DND-41 (cell line): ENCODE data around the gene RNLS.

ENCODE experiments used
- EZH2 ChIP-seq: IDR thresholded peaks from 3 replicates; pipeline ENCODE4 v1.6.1; 2012; ENCODE audit warnings: borderline replicate concordance, low read depth, mild to moderate bottlenecking, moderate library complexity, low read length, inconsistent platforms; ENCODE audit not compliant: severe bottlenecking
- TF ChIP-seq, protein P1 (sequence below): IDR thresholded peaks from 2 replicates; pipeline ENCODE4 v1.5.1; 2012; ENCODE audit warnings: borderline replicate concordance, low read length, moderate library complexity, mild to moderate bottlenecking; ENCODE audit not compliant: poor library complexity, severe bottlenecking; ENCODE audit errors: extremely low read depth

DNA sequence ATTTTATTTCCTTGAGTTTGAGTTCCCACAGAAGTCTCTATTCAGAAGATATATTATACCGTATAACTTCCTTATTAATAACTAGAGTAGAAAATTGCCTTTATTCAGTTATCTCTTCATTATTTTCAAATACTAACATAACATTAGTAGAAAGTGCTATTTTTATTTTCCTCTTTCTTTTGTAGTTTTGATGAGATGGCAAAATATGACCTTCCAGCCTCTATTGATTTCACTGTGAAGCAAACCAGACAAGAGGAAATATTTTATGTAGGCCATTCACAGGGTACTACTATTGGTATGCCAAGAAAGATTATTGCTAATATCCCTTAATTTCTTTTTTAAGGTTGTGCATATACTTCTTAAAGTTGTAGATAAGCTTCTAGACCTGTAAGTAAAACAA lies 11.4 kb upstream of the RNLS start:
- TF ChIP-seq, protein P1, sequence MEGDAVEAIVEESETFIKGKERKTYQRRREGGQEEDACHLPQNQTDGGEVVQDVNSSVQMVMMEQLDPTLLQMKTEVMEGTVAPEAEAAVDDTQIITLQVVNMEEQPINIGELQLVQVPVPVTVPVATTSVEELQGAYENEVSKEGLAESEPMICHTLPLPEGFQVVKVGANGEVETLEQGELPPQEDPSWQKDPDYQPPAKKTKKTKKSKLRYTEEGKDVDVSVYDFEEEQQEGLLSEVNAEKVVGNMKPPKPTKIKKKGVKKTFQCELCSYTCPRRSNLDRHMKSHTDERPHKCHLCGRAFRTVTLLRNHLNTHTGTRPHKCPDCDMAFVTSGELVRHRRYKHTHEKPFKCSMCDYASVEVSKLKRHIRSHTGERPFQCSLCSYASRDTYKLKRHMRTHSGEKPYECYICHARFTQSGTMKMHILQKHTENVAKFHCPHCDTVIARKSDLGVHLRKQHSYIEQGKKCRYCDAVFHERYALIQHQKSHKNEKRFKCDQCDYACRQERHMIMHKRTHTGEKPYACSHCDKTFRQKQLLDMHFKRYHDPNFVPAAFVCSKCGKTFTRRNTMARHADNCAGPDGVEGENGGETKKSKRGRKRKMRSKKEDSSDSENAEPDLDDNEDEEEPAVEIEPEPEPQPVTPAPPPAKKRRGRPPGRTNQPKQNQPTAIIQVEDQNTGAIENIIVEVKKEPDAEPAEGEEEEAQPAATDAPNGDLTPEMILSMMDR: no peak
- no peak for TF ChIP-seq EZH2
